Uterus (tissue), 2 donors: Measurements from ENCODE around the gene VWA3B.

ENCODE experiments used
- POLR2A ChIP-seq, 2 donors: fragments of 450-650 bp; IDR thresholded peaks; one replicate each; pipeline ENCODE4 v1.6.1; 2016; ENCODE audit warnings: antibody characterized with exemption in 2 of 2, mild to moderate bottlenecking in 1 of 2, moderate library complexity in 1 of 2
- TF ChIP-seq, protein P1 (sequence below), 4 experiments: fragments of 200-600 bp in 2 of 4; fragments of 450-650 bp in 2 of 4; sonication (generic) in 2 of 4; IDR thresholded peaks; one replicate each; pipeline ENCODE4 v1.5.1; 2016 to 2019; ENCODE audit warnings: antibody characterized with exemption in 4 of 4, mild to moderate bottlenecking in 2 of 4, moderate library complexity in 1 of 4

DNA sequence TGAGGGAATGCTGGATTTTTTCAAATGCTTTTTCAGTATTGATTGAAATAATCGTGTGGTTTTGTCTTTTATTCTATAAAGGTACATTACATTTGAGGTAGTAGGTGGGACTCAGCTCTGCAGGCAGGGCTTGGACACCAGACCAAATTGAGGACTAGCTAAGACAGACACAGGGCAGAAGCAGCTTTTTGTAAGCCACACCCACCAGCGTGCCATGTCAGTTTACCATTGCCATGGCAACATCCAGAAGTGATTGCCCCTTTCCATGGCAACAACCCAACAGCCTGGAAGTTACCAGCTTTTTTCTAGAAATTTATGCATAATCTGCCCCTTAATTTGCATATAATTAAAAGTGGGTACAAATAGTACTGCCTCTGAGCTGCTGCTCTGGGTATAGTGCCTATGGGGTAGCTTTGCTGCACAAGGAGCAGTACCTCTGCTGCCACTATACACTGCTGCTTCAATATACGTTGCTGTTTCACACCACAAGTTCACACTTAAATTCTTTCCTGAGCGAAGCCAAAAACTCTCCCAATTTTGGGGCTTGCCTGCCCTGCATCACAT is 23.6 kb upstream of the VWA3B start:
- TF ChIP-seq, protein P1, sequence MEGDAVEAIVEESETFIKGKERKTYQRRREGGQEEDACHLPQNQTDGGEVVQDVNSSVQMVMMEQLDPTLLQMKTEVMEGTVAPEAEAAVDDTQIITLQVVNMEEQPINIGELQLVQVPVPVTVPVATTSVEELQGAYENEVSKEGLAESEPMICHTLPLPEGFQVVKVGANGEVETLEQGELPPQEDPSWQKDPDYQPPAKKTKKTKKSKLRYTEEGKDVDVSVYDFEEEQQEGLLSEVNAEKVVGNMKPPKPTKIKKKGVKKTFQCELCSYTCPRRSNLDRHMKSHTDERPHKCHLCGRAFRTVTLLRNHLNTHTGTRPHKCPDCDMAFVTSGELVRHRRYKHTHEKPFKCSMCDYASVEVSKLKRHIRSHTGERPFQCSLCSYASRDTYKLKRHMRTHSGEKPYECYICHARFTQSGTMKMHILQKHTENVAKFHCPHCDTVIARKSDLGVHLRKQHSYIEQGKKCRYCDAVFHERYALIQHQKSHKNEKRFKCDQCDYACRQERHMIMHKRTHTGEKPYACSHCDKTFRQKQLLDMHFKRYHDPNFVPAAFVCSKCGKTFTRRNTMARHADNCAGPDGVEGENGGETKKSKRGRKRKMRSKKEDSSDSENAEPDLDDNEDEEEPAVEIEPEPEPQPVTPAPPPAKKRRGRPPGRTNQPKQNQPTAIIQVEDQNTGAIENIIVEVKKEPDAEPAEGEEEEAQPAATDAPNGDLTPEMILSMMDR (IDR thresholded peaks at IDR 0.05): no peak
- no peak for TF ChIP-seq POLR2A (IDR thresholded peaks at IDR 0.05)
